Measurements from ENCODE around the gene PUS7.
A peak's percentile ranks its signal among the peaks of the same experiment; 100 is the strongest.
"Not testable (repeated sequence)": the region's sequence is repeated elsewhere in the genome, so short reads cannot be mapped to it uniquely, and the experiment has no call there.

PUS7 gene

GRCh38 chr7:105450177-105450861, 71.8 kb downstream of the PUS7 start:
- ATAC-seq (replicated peaks) = no peak

GRCh38 chr7:105448181-105448580, 73.9 kb downstream of the PUS7 start:
- H3K27ac Mint-ChIP-seq = peak overlapping the region; percentile 90
- H3K4me1 Mint-ChIP-seq = peaks cover 37 to 66% of the 10 kb centered on the region in 2 donors
- peaks cover 0 to 1% of the 10 kb centered on the region in 2 donors for H3K9me3 Mint-ChIP-seq
- H3K4me3 Mint-ChIP-seq = peak overlapping the region in 1 of 2 donors; percentile 39
- ATAC-seq (replicated peaks) (peak; percentile 66 to 72), DNase-seq (peak; percentile 7)
- peaks cover 4% of the 10 kb centered on the region in 2 donors for H3K36me3 Mint-ChIP-seq
- no peaks in the 10 kb centered on the region for H3K27me3 Mint-ChIP-seq

More at GRCh38 chr7:105450177-105450861, 71.8 kb downstream of the PUS7 start:
- Mint-ChIP-seq H3K36me3 (peaks cover 4 to 11% of the 10 kb centered on the region in 2 donors), H3K27me3 (no peaks in the 10 kb centered on the region), H3K9me3 (peaks cover 0 to 1% of the 10 kb centered on the region in 2 donors), H3K27ac (peak overlapping the region; percentile 38), H3K4me1 (peaks cover 34 to 63% of the 10 kb centered on the region in 2 donors), H3K4me3 (no peak overlapping the region)
- DNase-seq = no peak

GRCh38 chr7:105444342-105444987, 77.6 kb downstream of the PUS7 start:
- no peaks in the 10 kb centered on the region for H3K27me3 Mint-ChIP-seq
- peaks cover 30 to 48% of the 10 kb centered on the region in 2 donors for H3K4me1 Mint-ChIP-seq
- DNase-seq (no peak), ATAC-seq (replicated peaks) (peak; percentile 87 to 88)
- H3K36me3 Mint-ChIP-seq = no peaks in the 10 kb centered on the region
- H3K4me3 Mint-ChIP-seq = peak overlapping the region; percentile 10 to 36
- peak overlapping the region; percentile 26 for H3K27ac Mint-ChIP-seq
- H3K9me3 Mint-ChIP-seq = peaks cover 0 to 1% of the 10 kb centered on the region in 2 donors

GRCh38 chr7:105442214-105442613, 79.9 kb downstream of the PUS7 start:
- not testable (repeated sequence) for DNase-seq; H3K27me3 Mint-ChIP-seq; H3K36me3 Mint-ChIP-seq; H3K9me3 Mint-ChIP-seq; ATAC-seq (replicated peaks); H3K4me3 Mint-ChIP-seq; H3K27ac Mint-ChIP-seq
- peaks cover 18 to 43% of the 10 kb centered on the region in 2 donors for H3K4me1 Mint-ChIP-seq

GRCh38 chr7:105439174-105439893, 82.7 kb downstream of the PUS7 start:
- Mint-ChIP-seq H3K4me3 (no peak overlapping the region), H3K9me3 (peaks cover 0 to 5% of the 10 kb centered on the region in 2 donors), H3K4me1 (peaks cover 6 to 32% of the 10 kb centered on the region in 2 donors), H3K36me3 (peaks cover 3 to 5% of the 10 kb centered on the region in 2 donors), H3K27ac (peak overlapping the region; percentile 37), H3K27me3 (no peaks in the 10 kb centered on the region)
- ATAC-seq (replicated peaks) = peak in 1 of 2 donors; percentile 59
- DNase-seq = peak; percentile 15

GRCh38 chr7:105438847-105439173, 83.3 kb downstream of the PUS7 start:
- H3K4me1 Mint-ChIP-seq = peaks cover 6 to 28% of the 10 kb centered on the region in 2 donors
- DNase-seq = no peak
- H3K4me3 Mint-ChIP-seq = no peak overlapping the region
- H3K27me3 Mint-ChIP-seq = no peaks in the 10 kb centered on the region
- H3K27ac Mint-ChIP-seq = peak overlapping the region; percentile 10
- peaks cover 3 to 5% of the 10 kb centered on the region in 2 donors for H3K36me3 Mint-ChIP-seq
- peak in 1 of 2 donors; percentile 10 for ATAC-seq (replicated peaks)
- peaks cover 0 to 5% of the 10 kb centered on the region in 2 donors for H3K9me3 Mint-ChIP-seq

- Mint-ChIP-seq H3K4me3 (no peak overlapping the region), H3K36me3 (peaks cover 3 to 5% of the 10 kb centered on the region in 2 donors), H3K4me1 (peaks cover 6 to 28% of the 10 kb centered on the region in 2 donors), H3K27me3 (no peaks in the 10 kb centered on the region), H3K9me3 (peaks cover 0 to 5% of the 10 kb centered on the region in 2 donors), H3K27ac (no peak overlapping the region)
- DNase-seq (no peak), ATAC-seq (replicated peaks) (no peak)
Measured at GRCh38 chr7:105438254-105438653, 83.8 kb downstream of the PUS7 start.

GRCh38 chr7:105437356-105437755, 84.7 kb downstream of the PUS7 start:
- not testable (repeated sequence) for H3K27me3 Mint-ChIP-seq; ATAC-seq (replicated peaks); H3K9me3 Mint-ChIP-seq; H3K4me3 Mint-ChIP-seq; DNase-seq; H3K36me3 Mint-ChIP-seq
- Mint-ChIP-seq H3K4me1 (peaks cover 5 to 28% of the 10 kb centered on the region in 2 donors), H3K27ac (peak overlapping the region; percentile 56)

- Mint-ChIP-seq H3K36me3 (no peaks in the 10 kb centered on the region), H3K27me3 (no peaks in the 10 kb centered on the region), H3K4me3 (no peak overlapping the region), H3K9me3 (no peaks in the 10 kb centered on the region), H3K27ac (peak overlapping the region; percentile 14), H3K4me1 (peaks cover 0 to 1% of the 10 kb centered on the region in 2 donors)
- no peak for DNase-seq
- peak; percentile 44 to 48 for ATAC-seq (replicated peaks)
Measured at GRCh38 chr7:105429746-105430612, 92.1 kb downstream of the PUS7 start.

- no peaks in the 10 kb centered on the region for H3K9me3 Mint-ChIP-seq
- ATAC-seq (replicated peaks) = no peak
- no peak for DNase-seq
Measured at GRCh38 chr7:105426606-105427146, 95.4 kb downstream of the PUS7 start.

GRCh38 chr7:105423987-105424386, 98.1 kb downstream of the PUS7 start:
- Mint-ChIP-seq H3K4me3 (no peak overlapping the region), H3K36me3 (no peaks in the 10 kb centered on the region), H3K27me3 (no peaks in the 10 kb centered on the region), H3K9me3 (no peaks in the 10 kb centered on the region), H3K27ac (no peak overlapping the region), H3K4me1 (peaks cover 1 to 7% of the 10 kb centered on the region in 2 donors)
- DNase-seq (no peak), ATAC-seq (replicated peaks) (no peak)

More at GRCh38 chr7:105426606-105427146, 95.4 kb downstream of the PUS7 start:
- Mint-ChIP-seq H3K4me3 (no peak overlapping the region), H3K4me1 (peaks cover 0 to 1% of the 10 kb centered on the region in 2 donors), H3K36me3 (no peaks in the 10 kb centered on the region), H3K27me3 (no peaks in the 10 kb centered on the region), H3K27ac (no peak overlapping the region)

GRCh38 chr7:105413887-105414437, 108.1 kb downstream of the PUS7 start:
- no peak overlapping the region for H3K4me3 Mint-ChIP-seq
- no peaks in the 10 kb centered on the region for H3K9me3 Mint-ChIP-seq
- ATAC-seq (replicated peaks) = no peak
- no peak for DNase-seq
- no peak overlapping the region for H3K27ac Mint-ChIP-seq
- no peaks in the 10 kb centered on the region for H3K27me3 Mint-ChIP-seq
- no peaks in the 10 kb centered on the region for H3K36me3 Mint-ChIP-seq
- H3K4me1 Mint-ChIP-seq = no peaks in the 10 kb centered on the region

- H3K27me3 Mint-ChIP-seq; DNase-seq; H3K36me3 Mint-ChIP-seq; ATAC-seq (replicated peaks); H3K4me3 Mint-ChIP-seq; H3K9me3 Mint-ChIP-seq; H3K27ac Mint-ChIP-seq; H3K4me1 Mint-ChIP-seq: not testable (repeated sequence)
Measured at GRCh38 chr7:105410774-105411173, 111.3 kb downstream of the PUS7 start.

Data from stimulated activated naive B cell treated with anti-CD40 and anti-IgM and Interleukin-4, amounts not matched to agents 10 μg/mL and 1 μg/mL and 100 μg/mL, for 72 hours (primary cell).